Omental fat pad (tissue), 4 donors: ENCODE data around the gene SWT1. TPM values are rescaled to one million over a fixed set of nuclear protein-coding genes. Genes with fewer than 3 reads are reported as not detected.

Source experiments
- ATAC-seq: fragments of 150-250 bp; one replicate; pipeline ENCODE4 v1.9.1; 2016; ENCODE audit warnings: mild to moderate bottlenecking, moderate library complexity; ENCODE audit not compliant: low FRiP score
- DNase-seq: peaks from one replicate; pipeline ENCODE4 v3.0.0-alpha.2; 2019; ENCODE audit warnings: low spot score
- CTCF ChIP-seq, 3 donors: fragments of 450-650 bp; IDR thresholded peaks; one replicate each; pipeline ENCODE4 v1.5.1; 2016 to 2017; ENCODE audit warnings: antibody characterized with exemption in 3 of 3, mild to moderate bottlenecking in 3 of 3, moderate library complexity in 2 of 3
- total RNA-seq, 4 donors: library from RNA; depleted of rRNA; stranded (reverse); fragments of >200 nt; gene quantifications; one replicate each; pipeline ENCODE4 v1.1.0, GENCODE V29; 2016

The SWT1 gene
- total RNA-seq, 4 donors from 2014 or later, result 3.6 to 15.1 (median 7.3) TPM

DNA sequence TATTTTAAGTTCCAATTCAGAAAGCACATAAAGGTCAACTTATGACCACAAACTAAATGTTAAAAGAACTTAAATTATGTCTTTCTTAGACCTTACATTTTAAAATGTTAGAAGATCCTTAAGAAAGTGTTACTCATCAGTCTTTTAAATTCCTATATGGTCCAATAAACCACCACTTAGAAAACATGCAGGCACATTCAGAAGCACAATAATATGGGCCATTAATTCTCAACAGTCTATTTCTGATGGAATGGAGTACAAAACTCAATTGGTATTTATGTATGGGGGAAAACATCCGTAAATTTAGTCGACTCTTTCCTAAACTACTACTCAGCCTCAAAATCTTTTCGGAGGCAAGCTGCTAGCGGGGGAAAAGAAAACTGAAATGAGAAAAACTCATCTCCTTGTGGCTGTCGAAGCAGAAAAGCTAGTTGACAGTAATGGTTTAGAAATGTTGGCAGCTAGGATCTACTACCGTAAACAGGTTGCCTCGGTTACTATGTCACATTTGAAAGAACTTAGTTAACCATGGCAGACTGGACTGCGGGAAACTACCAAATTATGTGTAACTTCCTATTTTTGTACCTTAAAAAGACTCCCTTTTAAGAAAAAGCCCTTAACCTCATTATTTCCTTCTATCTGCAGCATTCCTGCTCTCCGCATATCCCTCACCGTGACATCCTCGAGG lies 1.2 kb upstream of the SWT1 start:
- no peak for TF ChIP-seq CTCF (IDR thresholded peaks at IDR 0.05)
- ATAC-seq, result no peak

GRCh38 chr1:185156288-185156853 lies 596 bp upstream of the SWT1 start:
- TF ChIP-seq CTCF (IDR thresholded peaks at IDR 0.05), result no peak
- ATAC-seq (peak; percentile 46), DNase-seq (no peak)

More for the DNA sequence above, 1.2 kb upstream of the SWT1 start:
- DNase-seq, result no peak

DNA sequence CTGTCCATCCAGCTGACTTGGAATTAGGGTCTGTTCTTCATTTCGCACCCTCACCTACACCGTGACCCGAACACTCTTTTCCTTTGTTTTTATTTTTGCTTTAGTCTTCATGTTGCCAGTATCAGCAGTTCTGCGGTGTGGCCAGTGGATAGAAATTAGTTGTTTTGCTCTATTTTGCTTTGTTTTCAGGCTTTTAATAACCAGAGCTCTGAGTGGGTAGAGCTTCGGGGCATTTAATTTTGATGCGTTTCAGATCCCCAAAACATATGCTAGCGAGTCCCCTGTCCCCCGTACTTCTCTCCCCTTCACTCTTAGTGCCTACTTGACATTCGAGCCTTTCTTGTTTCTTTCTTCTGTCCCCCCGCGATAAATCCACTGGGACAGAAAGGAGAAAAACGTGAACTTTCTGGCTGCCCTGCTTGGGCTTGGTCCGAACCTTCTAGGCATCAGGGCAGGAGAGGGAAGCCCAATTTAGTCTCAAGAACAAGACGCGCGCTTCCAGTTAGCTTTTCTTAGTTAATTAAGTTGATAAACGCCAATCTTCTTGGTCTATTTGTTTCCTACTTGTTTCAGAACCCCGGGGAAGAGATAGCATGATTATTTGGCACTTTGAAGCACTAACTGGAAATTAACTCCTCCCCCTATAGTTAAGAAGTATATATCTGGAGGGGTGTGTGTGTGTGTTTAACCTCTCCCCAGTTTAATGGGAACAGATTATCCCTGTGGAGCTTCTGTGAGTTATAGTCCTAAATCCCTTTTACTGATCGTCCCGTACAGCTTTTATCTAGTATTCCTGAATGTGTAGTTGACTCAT lies 839 bp downstream of the SWT1 start:
- DNase-seq (no peak), ATAC-seq (no peak)
- TF ChIP-seq CTCF (IDR thresholded peaks at IDR 0.05), result no peak

GRCh38 chr1:185158800-185159199 lies 1.8 kb downstream of the SWT1 start:
- no peak for TF ChIP-seq CTCF (IDR thresholded peaks at IDR 0.05)
- no peak for ATAC-seq
- no peak for DNase-seq

GRCh38 chr1:185159966-185160365 lies 3.0 kb downstream of the SWT1 start:
- TF ChIP-seq CTCF (IDR thresholded peaks at IDR 0.05), result no peak
- ATAC-seq (no peak), DNase-seq (no peak)

DNA sequence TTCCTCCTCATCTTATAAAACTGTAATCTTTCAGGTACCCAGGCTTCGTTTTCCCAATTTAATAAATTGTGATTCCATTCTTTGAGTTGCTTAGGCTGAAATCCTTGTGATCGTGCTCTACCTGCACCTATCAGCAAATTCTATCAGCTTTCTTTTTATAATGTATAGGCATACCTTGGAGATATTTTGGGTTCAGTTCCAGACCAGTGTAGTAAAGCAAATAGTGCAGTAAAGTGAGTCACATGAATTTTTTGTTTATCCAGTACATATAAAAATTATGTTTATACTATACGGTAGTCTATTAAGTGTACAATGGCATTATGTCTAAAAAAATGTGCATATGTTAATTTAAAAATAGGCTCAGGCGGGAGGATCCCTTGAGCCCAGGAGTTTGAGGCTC lies 5.5 kb downstream of the SWT1 start:
- no peak for TF ChIP-seq CTCF (IDR thresholded peaks at IDR 0.05)
- DNase-seq, result no peak
- no peak for ATAC-seq
